Endometrial microvascular endothelial cells (primary cell): ENCODE results near the gene LAGE3. TPM values are rescaled to one million over a fixed set of nuclear protein-coding genes. Genes with fewer than 3 reads are reported as not detected.

Source experiments
- in situ Hi-C: cut with HindIII; loops from 2 replicates; pipeline ENCODE4 v1.10.0; 2017; ENCODE audit warnings: low sequenced_read_pairs, low pct_unique_long_range_greater_than_20kb; ENCODE audit errors: inconsistent ontology term
- total RNA-seq: library from RNA; depleted of rRNA; stranded (reverse); fragments of >200 nt; gene quantifications from one replicate; pipeline ENCODE4 v1.2.3, GENCODE V29; 2015; ENCODE audit errors: inconsistent ontology term

The LAGE3 gene
- total RNA-seq, 1 donor from 2014 or later: 30.1 TPM

DNA sequence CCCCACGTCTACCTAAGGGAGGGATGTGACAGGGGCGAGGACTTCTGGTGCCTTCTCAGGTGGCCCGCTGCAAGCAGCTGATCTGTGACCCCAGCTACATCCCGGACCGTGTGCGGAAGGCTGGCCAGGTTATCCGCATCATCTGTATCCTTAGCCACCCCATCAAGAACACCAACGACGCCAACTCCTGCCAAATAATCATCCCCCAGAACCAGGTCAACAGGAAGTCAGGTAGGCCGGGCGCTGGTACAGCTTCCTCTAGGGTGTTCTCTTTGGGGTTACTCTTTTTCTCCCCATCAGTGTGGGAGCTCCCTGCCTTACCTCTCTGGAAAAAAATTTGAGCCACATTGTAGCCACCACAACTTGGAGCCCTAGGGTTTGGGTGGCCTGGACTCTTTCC lies 37.5 kb downstream of the LAGE3 start:
- in situ Hi-C loops: no loop called here

DNA sequence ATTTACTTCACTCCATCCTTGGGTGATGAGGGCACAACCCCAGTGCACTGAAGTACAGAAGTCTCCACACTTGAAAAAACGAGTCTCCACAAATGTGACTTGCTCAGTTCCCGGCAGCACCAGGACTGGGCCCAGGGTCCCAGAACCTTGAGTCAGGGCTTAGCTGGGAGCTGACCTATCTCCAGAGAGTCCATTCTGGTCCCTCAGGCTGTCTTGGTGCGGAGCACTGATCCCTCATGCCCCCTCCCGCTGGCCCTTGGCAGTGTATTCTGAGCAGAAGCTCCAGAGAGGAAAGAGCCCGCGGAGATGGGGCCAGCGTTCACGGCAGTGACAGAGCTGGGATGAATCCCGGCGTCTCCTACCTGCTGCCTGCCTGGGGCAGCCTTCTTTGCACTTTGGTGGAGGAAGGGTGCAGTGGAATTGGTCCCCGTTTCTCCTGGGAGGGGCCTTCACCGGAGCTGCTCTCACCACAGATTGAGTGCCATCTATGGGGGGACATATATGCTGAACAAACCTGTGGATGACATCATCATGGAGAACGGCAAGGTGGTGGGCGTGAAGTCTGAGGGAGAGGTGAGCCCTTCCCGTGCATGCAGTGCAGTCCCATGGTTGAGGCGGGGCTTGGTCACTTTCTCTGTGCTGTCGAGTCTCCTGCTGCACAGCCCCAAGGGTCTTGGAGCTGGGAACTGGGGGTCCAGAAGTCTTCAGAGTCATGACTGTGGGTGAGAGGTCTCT lies 38.3 kb downstream of the LAGE3 start:
- in situ Hi-C loops: no loop called here

- in situ Hi-C loops: no loop called here
Observed at GRCh38 chrX:154439841-154440240, 39.2 kb downstream of the LAGE3 start.

GRCh38 chrX:154437971-154438893 lies 40.8 kb downstream of the LAGE3 start:
- in situ Hi-C loops: no loop called here

DNA sequence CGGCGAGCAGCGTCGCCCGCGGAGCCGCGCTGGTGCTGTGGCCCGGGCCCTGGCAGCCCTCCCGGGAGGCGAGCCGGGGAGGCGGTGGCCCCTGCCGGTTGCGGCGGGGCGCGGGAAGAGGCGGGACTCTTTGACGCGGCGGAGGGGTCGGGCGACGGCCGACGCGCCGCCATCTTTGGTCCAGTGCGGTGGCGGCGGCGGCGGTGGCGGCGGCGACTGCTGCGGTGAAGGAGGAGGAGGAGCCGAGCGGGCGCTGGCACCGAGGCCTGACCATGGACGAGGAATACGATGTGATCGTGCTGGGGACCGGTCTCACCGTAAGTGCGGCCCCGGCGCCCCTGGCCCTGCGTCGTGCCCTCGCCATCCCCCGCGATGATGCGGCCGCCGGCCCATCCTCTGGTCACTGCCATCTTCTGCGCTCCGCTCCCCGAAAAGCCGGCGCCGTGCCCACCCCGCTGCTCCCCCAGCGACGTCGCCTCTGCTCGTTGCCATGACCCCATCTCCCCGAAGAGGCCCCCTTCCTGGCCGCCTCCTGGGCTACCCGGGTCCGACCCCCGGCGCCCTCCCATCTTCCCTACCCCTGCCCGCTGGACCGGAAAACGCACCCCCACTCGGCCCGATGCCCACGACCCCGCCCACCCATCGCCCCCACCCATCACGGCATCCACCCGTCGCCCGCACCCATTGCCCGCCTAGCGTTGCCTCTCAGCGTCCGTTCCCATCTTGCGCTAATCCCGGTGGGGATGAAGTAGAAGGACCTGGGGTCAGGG lies 41.9 kb downstream of the LAGE3 start, which contains the start of gene GDI1:
Gene GDI1, plus strand, starts transcription at position 172 of the 770 bp plus-strand sequence. Its CDS starts 101 bp downstream, at position 273.
- in situ Hi-C loops: no loop called here

GRCh38 chrX:154436374-154436982 lies 42.6 kb downstream of the LAGE3 start:
- in situ Hi-C loops: no loop called here

DNA sequence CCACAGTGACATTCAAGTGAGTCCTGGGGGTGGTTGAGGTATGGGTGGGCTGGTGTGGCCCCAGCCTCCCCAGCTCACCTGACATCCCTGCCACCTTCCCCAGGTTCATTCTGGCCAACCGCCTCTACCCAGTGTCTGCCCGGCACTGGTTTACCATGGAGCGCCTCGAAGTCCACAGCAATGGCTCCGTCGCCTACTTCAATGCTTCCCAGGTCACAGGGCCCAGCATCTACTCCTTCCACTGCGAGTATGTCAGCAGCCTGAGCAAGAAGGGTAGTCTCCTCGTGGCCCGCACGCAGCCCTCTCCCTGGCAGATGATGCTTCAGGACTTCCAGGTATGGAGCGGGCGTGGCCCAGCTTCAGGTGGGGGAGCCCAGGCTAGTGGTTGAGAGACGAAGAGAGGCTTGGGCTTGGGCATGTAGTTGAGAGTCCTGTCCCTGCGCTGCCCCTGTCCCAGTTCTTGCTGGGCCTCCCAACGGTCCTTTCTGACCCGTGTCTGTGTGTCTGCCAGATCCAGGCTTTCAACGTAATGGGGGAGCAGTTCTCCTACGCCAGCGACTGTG lies 43.8 kb downstream of the LAGE3 start:
- in situ Hi-C loops: no loop called here

- in situ Hi-C loops: no loop called here
Observed at GRCh38 chrX:154434394-154435168, 44.5 kb downstream of the LAGE3 start.

DNA sequence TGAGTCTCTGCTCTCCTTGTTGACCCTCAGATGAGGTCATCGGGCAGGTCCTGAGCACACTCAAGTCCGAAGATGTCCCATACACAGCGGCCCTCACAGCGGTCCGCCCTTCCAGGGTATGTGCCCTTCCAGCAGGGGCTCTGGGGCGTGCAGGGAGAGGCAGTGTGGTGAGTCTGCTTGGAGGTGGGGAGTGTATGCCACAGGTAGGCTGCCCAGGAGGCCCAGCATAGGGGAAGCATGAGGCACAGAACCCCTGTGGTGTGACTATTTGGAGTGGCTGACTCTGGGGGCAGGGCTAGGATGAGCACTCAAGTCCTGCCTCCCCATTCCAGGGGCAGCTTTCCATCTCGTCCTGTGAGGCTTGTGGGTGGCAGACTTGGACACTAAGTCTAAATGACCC lies 45.5 kb downstream of the LAGE3 start:
- in situ Hi-C loops: no loop called here

DNA sequence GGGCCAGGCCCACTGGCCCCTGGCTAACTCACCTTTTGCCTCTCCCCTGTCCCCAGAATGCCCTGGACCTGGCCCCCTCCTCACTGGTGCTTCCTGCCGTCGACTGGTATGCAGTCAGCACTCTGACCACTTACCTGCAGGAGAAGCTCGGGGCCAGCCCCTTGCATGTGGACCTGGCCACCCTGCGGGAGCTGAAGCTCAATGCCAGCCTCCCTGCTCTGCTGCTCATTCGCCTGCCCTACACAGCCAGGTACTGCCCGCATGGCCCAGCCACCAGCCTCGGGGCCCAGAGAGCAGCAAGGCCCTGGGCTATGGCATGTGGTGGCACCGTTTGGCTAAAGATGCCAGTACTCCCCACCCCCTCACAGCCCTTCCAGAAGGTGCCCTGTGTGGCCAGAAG lies 46.9 kb downstream of the LAGE3 start:
- in situ Hi-C loops: no loop called here

- in situ Hi-C loops: no loop called here
Observed at GRCh38 chrX:154431341-154431740, 47.7 kb downstream of the LAGE3 start.

GRCh38 chrX:154430916-154431315 lies 48.2 kb downstream of the LAGE3 start:
- in situ Hi-C loops: no loop called here

- in situ Hi-C loops: no loop called here
Observed at GRCh38 chrX:154430479-154430878, 48.6 kb downstream of the LAGE3 start.

DNA sequence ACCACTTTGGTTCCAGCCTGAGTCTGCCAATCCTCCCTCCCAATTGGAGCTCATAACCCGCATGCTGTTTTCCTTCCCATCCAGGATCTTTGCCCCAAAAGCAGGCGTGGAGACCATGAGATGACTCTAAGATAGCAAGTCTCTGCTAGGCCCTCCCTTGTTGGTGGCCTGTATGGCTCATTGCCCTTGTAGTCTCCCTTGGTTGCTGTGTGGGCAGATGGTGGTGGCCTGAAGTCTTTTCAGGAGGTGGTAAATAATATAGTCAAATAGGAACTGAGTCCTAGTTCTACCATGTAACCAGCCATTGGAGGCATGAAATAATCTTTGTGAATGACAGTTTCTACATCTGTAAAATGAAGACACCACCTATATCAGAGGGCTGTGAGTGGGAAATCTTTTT lies 49.4 kb downstream of the LAGE3 start:
- in situ Hi-C loops: no loop called here

GRCh38 chrX:154428176-154429171 lies 50.6 kb downstream of the LAGE3 start, which contains the start of gene ATP6AP1:
TSS of gene ATP6AP1 (plus strand) at chrX:154428677. CDS start at chrX:154428693, 16 bp downstream.
- in situ Hi-C loops: no loop called here
